Smooth muscle cell (in vitro differentiated cells): ENCODE results near the gene EFNA1. TPM values are rescaled to one million over a fixed set of nuclear protein-coding genes. Genes with fewer than 3 reads are reported as not detected.
"Not testable (repeated sequence)": the region's sequence is repeated elsewhere in the genome, so short reads cannot be mapped to it uniquely, and the experiment has no call there.

Source experiments
- DNase-seq: peaks from one replicate; lab custom pipeline; 2025; ENCODE audit not compliant: unreplicated experiment; lab: John Stamatoyannopoulos, UW
- H2AFZ ChIP-seq: fragments of 200-600 bp; sonication (generic); 2 replicates; pipeline ENCODE4 v1.6.0; 2016; ENCODE audit warnings: antibody characterized with exemption, low read depth, mild to moderate bottlenecking
- H3F3A ChIP-seq: fragments of 200-600 bp; sonication (generic); 2 replicates; pipeline ENCODE4 v1.6.0; 2017; ENCODE audit warnings: antibody characterized with exemption, low read depth
- H3K27ac ChIP-seq: fragments of 200-600 bp; sonication (generic); 2 replicates; pipeline ENCODE4 v1.5.1; 2016; ENCODE audit warnings: low read depth, mild to moderate bottlenecking
- H3K27me3 ChIP-seq: fragments of 200-600 bp; sonication (generic); 2 replicates; pipeline ENCODE4 v1.6.1; 2016; ENCODE audit warnings: low read depth, mild to moderate bottlenecking
- H3K36me3 ChIP-seq: fragments of 200-600 bp; sonication (generic); 2 replicates; pipeline ENCODE4 v1.5.1; 2016; ENCODE audit warnings: low read depth
- H3K4me1 ChIP-seq: fragments of 200-600 bp; sonication (generic); 2 replicates; pipeline ENCODE4 v1.5.1; 2016; ENCODE audit warnings: low read depth
- H3K4me2 ChIP-seq: fragments of 200-600 bp; sonication (generic); 2 replicates; pipeline ENCODE4 v1.6.0; 2016; ENCODE audit warnings: mild to moderate bottlenecking
- H3K4me3 ChIP-seq: fragments of 200-600 bp; sonication (generic); 2 replicates; pipeline ENCODE4 v1.5.1; 2016; ENCODE audit warnings: mild to moderate bottlenecking
- H3K79me2 ChIP-seq: fragments of 200-600 bp; sonication (generic); 2 replicates; pipeline ENCODE4 v1.6.0; 2016; ENCODE audit warnings: low read depth, mild to moderate bottlenecking
- H3K9ac ChIP-seq: fragments of 200-600 bp; sonication (generic); 2 replicates; pipeline ENCODE4 v1.6.0; 2016; ENCODE audit warnings: low read depth
- H3K9me3 ChIP-seq: fragments of 200-600 bp; sonication (generic); replicated peaks from 2 replicates; pipeline ENCODE4 v1.5.1; 2016; ENCODE audit warnings: low read depth
- H4K20me1 ChIP-seq: fragments of 200-600 bp; sonication (generic); 2 replicates; pipeline ENCODE4 v1.6.0; 2016; ENCODE audit warnings: low read depth
- CTCF ChIP-seq: fragments of 200-600 bp; sonication (generic); IDR thresholded peaks from 2 replicates; pipeline ENCODE4 v1.5.1; 2017; ENCODE audit warnings: borderline replicate concordance, mild to moderate bottlenecking, antibody characterized with exemption; ENCODE audit not compliant: insufficient read depth, poor library complexity, severe bottlenecking
- whole genome bisulfite sequencing: methylation state at CpG from one replicate; pipeline ENCODE4 v1.1.7; 2016; ENCODE audit warnings: low lambda C conversion rate; 5-methylcytosine and 5-hydroxymethylcytosine counted together
- polyA plus RNA-seq: library from polyadenylated mRNA; unstranded; fragments of >200 nt; fragmentation: Nextera tagmentation; extraction: Ambion mirVana; gene quantifications from 2 replicates; pipeline ENCODE4 v1.2.1, GENCODE V29; 2016
- total RNA-seq: library from RNA; depleted of rRNA; stranded (reverse); fragments of >200 nt; gene quantifications from 2 replicates; pipeline ENCODE4 v1.2.3, GENCODE V29; 2014

Gene EFNA1
- total and polyA plus RNA-seq, 2 experiments from 2014 or later, result 16.4 to 20.9 TPM

DNA sequence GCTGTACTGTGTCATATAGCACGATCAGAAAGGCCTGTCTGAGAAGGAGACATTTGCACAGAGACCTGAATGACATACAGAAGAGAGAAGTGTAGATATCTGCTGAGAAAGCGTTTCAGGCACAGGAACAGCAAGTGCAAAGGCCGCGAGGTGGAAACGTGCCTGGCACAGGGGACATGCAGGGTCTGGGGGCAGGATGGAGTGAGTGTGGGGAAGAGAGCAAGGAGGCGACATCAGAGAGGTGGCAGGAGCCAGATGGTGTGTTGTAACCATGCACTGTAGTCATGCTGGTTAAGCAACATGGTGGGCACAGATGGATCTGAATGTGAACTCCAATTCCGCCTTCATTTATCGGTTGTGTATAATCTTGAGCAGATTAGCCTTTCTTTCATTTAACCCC is 32.5 kb downstream of the EFNA1 start:
- Histone ChIP-seq H3F3A (no peaks in the 10 kb centered on the region), H3K4me3 (no peak overlapping the region), H3K36me3 (no peaks in the 10 kb centered on the region), H3K9me3 (no peaks in the 10 kb centered on the region), H3K4me2 (no peak overlapping the region), H2AFZ (no peak overlapping the region), H3K4me1 (no peaks in the 10 kb centered on the region), H3K79me2 (no peaks in the 10 kb centered on the region), H3K27me3 (no peaks in the 10 kb centered on the region), H4K20me1 (no peaks in the 10 kb centered on the region), H3K9ac (no peak overlapping the region), H3K27ac (no peak overlapping the region)
- 96% methylated on average over 8 of the region's 8 CpGs for WGBS
- no peak for DNase-seq
- no peak for TF ChIP-seq CTCF

GRCh38 chr1:155162631-155163030 is 35.0 kb downstream of the EFNA1 start:
- H3K4me3 ChIP-seq, H2AFZ ChIP-seq, H3F3A ChIP-seq, H3K27ac ChIP-seq, H4K20me1 ChIP-seq, H3K27me3 ChIP-seq, DNase-seq, H3K4me1 ChIP-seq, H3K79me2 ChIP-seq, H3K9me3 ChIP-seq, H3K9ac ChIP-seq, H3K36me3 ChIP-seq, H3K4me2 ChIP-seq: not testable (repeated sequence)
- 99% methylated on average over 6 of the region's 6 CpGs for WGBS

DNA sequence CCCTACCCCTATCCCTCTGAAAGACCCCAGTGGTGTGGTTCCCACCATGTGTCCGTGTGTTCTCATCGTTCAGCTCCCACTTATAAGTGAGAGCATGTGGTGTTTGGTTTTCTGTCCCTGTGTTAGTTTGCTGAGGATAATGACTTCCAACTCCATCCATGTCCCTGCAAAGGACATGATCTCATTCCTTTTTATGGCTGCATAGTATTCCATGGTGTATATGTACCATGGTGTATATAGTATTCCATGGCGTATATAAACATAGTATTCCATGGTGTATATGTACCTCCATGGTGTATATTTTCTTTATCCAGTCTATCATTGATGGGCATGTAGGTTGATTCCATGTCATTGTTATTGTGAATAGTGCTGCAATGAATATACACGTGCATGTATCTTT is 36.1 kb downstream of the EFNA1 start:
- H3K9me3 ChIP-seq, H3K4me3 ChIP-seq, H3K9ac ChIP-seq, H3K27ac ChIP-seq, H3K4me2 ChIP-seq, H3K4me1 ChIP-seq, H3K36me3 ChIP-seq, H3K27me3 ChIP-seq, H3K79me2 ChIP-seq, H3F3A ChIP-seq, H4K20me1 ChIP-seq, H2AFZ ChIP-seq, DNase-seq: not testable (repeated sequence)
- WGBS, result 96% methylated on average over 4 of the region's 4 CpGs

- WGBS, result 94% methylated on average over 11 of the region's 11 CpGs
- H3F3A ChIP-seq, result not testable (repeated sequence)
Observed at GRCh38 chr1:155164625-155165024, 36.9 kb downstream of the EFNA1 start.

GRCh38 chr1:155166051-155166470 is 38.4 kb downstream of the EFNA1 start:
- no peak for TF ChIP-seq CTCF
- H3K4me2 ChIP-seq, result no peak overlapping the region
- no peak overlapping the region for H3K4me3 ChIP-seq
- peaks cover 4% of the 10 kb centered on the region for H3K79me2 ChIP-seq
- no peaks in the 10 kb centered on the region for H4K20me1 ChIP-seq
- H3F3A ChIP-seq, result no peaks in the 10 kb centered on the region
- H3K27ac ChIP-seq, result no peak overlapping the region
- H3K9me3 ChIP-seq, result no peaks in the 10 kb centered on the region
- no peaks in the 10 kb centered on the region for H3K27me3 ChIP-seq
- H3K9ac ChIP-seq, result no peak overlapping the region
- H3K36me3 ChIP-seq, result no peaks in the 10 kb centered on the region
- DNase-seq, result no peak
- peaks cover 8% of the 10 kb centered on the region for H3K4me1 ChIP-seq
- 64% methylated on average over 8 of the region's 8 CpGs for WGBS
- H2AFZ ChIP-seq, result no peak overlapping the region

More at GRCh38 chr1:155164625-155165024, 36.9 kb downstream of the EFNA1 start:
- not testable (repeated sequence) for H2AFZ ChIP-seq, H3K9me3 ChIP-seq, H3K9ac ChIP-seq, H3K27ac ChIP-seq, H4K20me1 ChIP-seq, H3K27me3 ChIP-seq, H3K4me3 ChIP-seq, H3K79me2 ChIP-seq, H3K36me3 ChIP-seq, H3K4me2 ChIP-seq, DNase-seq, H3K4me1 ChIP-seq
